Stomach (tissue), 9 donors: ENCODE data around the gene CTXN2. TPM values are rescaled to one million over a fixed set of nuclear protein-coding genes. Genes with fewer than 3 reads are reported as not detected.

ENCODE experiments used
- DNase-seq, 2 donors: peaks; one replicate each; pipeline versions ENCODE4 v3.0.0 to v3.0.0-alpha.2; 2013 to 2019
- H3K27ac ChIP-seq, 5 donors: fragments of 200-600 bp in 4 of 5; sonication (generic) in 4 of 5; one replicate each; pipeline ENCODE4 v1.5.1; 2013 to 2019; ENCODE audit warnings: mild to moderate bottlenecking in 1 of 5, moderate library complexity in 1 of 5
- H3K27me3 ChIP-seq, 3 donors: fragments of 200-600 bp; sonication (generic); one replicate each; pipeline ENCODE4 v1.5.1; 2017 to 2019; ENCODE audit warnings: mixed run types in 1 of 3
- H3K36me3 ChIP-seq, 4 donors: fragments of 200-600 bp; sonication (generic); 1 replicate in 3 of 4; 2 replicates in 1 of 4; pipeline ENCODE4 v1.5.1; 2016 to 2019
- H3K4me1 ChIP-seq, 4 donors: fragments of 200-600 bp; sonication (generic); one replicate each; pipeline ENCODE4 v1.5.1; 2016 to 2019
- H3K4me3 ChIP-seq, 4 donors: fragments of 200-600 bp; sonication (generic) in 3 of 4; one replicate each; pipeline ENCODE4 v1.5.1; 2016 to 2019; ENCODE audit warnings: mild to moderate bottlenecking in 1 of 4
- H3K9me3 ChIP-seq, 4 donors: fragments of 200-600 bp; sonication (generic); one replicate each; pipeline ENCODE4 v1.5.1; 2016 to 2019
- CTCF ChIP-seq, 7 experiments: fragments of 450-650 bp in 4 of 7; fragments of 200-600 bp in 3 of 7; sonication (generic) in 3 of 7; IDR thresholded peaks; one replicate each; pipeline ENCODE4 v1.5.1; 2016 to 2019; ENCODE audit warnings: antibody characterized with exemption in 7 of 7, control low read depth in 2 of 7, mild to moderate bottlenecking in 1 of 7
- EP300 ChIP-seq: sonication (generic); formaldehyde crosslinking; IDR thresholded peaks from one replicate; pipeline ENCODE4 v1.6.1; 2017; ENCODE audit warnings: antibody characterized with exemption
- POLR2A ChIP-seq, 4 donors: fragments of 450-650 bp; IDR thresholded peaks; one replicate each; pipeline ENCODE4 v1.6.1; 2016; ENCODE audit warnings: antibody characterized with exemption in 4 of 4, control low read depth in 2 of 4, mild to moderate bottlenecking in 1 of 4, moderate library complexity in 1 of 4
- POLR2AphosphoS5 ChIP-seq, 3 donors: sonication (generic); formaldehyde crosslinking; IDR thresholded peaks; one replicate each; pipeline ENCODE4 v1.6.1; 2016; ENCODE audit warnings: antibody characterized with exemption in 3 of 3
- WGBS, 5 donors: extraction: QIAGEN DNeasy Blood & Tissue Kit in 3 of 5; methylation state at CpG; one replicate each; pipeline versions ENCODE4 v1.1.5 to v1.1.7; 2013 to 2018; 5-methylcytosine and 5-hydroxymethylcytosine counted together
- intact Hi-C: fragments of 100-400 bp; cut with DNase I; formaldehyde crosslinking; loops from one replicate; pipeline ENCODE4 v1.15.1; 2023; ENCODE audit warnings: low total_unique reads
- polyA plus RNA-seq, 3 donors: library from polyadenylated mRNA; stranded (reverse); fragments of 200-250 nt; gene quantifications; one replicate each; pipeline ENCODE4 v1.2.3, GENCODE V29; 2013
- total RNA-seq, 5 donors: library from RNA; depleted of rRNA; stranded (reverse); fragments of >200 nt; gene quantifications; one replicate each; pipeline versions ENCODE4 v1.1.0 to v1.2.3, GENCODE V29; 2014 to 2016
- donor health status: healthy with polysubstance abuse.
- donor health status: Bipolar disorder and iron deficiency.
- donor health status: healthy.

The CTXN2 gene
- total and polyA plus RNA-seq, 8 donors = 0.05 to 0.18 TPM; not detected in 6

- no peak for DNase-seq
- no peaks in the 10 kb centered on the region for H3K9me3 ChIP-seq
These were observed 41.8 kb downstream of the CTXN2 start for GRCh38 chr15:48233246-48233645.

GRCh38 chr15:48239334-48239733, 47.9 kb downstream of the CTXN2 start:
- WGBS, 5 donors = 82 to 93% (median 86%) methylated on average over 4 of the region's 4 CpGs
- no peaks in the 10 kb centered on the region for H3K27me3 ChIP-seq
- intact Hi-C loops = no loop called here
- no peak for DNase-seq
- no peaks in the 10 kb centered on the region for H3K36me3 ChIP-seq
- H3K27ac ChIP-seq = no peak overlapping the region
- H3K9me3 ChIP-seq = no peaks in the 10 kb centered on the region
- TF ChIP-seq EP300 = no peak
- no peak for TF ChIP-seq CTCF (IDR thresholded peaks at IDR 0.05)
- TF ChIP-seq POLR2A (IDR thresholded peaks at IDR 0.05) = no peak
- no peaks in the 10 kb centered on the region for H3K4me1 ChIP-seq
- no peak overlapping the region for H3K4me3 ChIP-seq

More at GRCh38 chr15:48233246-48233645, 41.8 kb downstream of the CTXN2 start:
- H3K27me3 ChIP-seq = no peaks in the 10 kb centered on the region
- TF ChIP-seq POLR2A (IDR thresholded peaks at IDR 0.05) = no peak
- TF ChIP-seq CTCF (IDR thresholded peaks at IDR 0.05) = no peak
- no peak for TF ChIP-seq POLR2AphosphoS5 (IDR thresholded peaks at IDR 0.05)
- TF ChIP-seq EP300 = no peak
- H3K4me1 ChIP-seq = no peaks in the 10 kb centered on the region
- intact Hi-C loops = no loop called here
- no peak overlapping the region for H3K27ac ChIP-seq
- no peaks in the 10 kb centered on the region for H3K36me3 ChIP-seq
- no peak overlapping the region for H3K4me3 ChIP-seq

GRCh38 chr15:48242015-48242414, 50.5 kb downstream of the CTXN2 start:
- Histone ChIP-seq H3K27me3 (no peaks in the 10 kb centered on the region), H3K27ac (no peak overlapping the region), H3K4me1 (no peaks in the 10 kb centered on the region), H3K9me3 (no peaks in the 10 kb centered on the region), H3K36me3 (no peaks in the 10 kb centered on the region), H3K4me3 (no peak overlapping the region)
- intact Hi-C loops = no loop called here
- TF ChIP-seq CTCF (IDR thresholded peaks at IDR 0.05) (no peak), POLR2AphosphoS5 (IDR thresholded peaks at IDR 0.05) (no peak), POLR2A (IDR thresholded peaks at IDR 0.05) (no peak), EP300 (no peak)
- DNase-seq = no peak

- DNase-seq = no peak
- Histone ChIP-seq H3K4me3 (no peak overlapping the region), H3K4me1 (no peaks in the 10 kb centered on the region), H3K27me3 (no peaks in the 10 kb centered on the region), H3K36me3 (no peaks in the 10 kb centered on the region), H3K9me3 (no peaks in the 10 kb centered on the region), H3K27ac (no peak overlapping the region)
- TF ChIP-seq POLR2A (IDR thresholded peaks at IDR 0.05) (no peak), CTCF (IDR thresholded peaks at IDR 0.05) (no peak), POLR2AphosphoS5 (IDR thresholded peaks at IDR 0.05) (no peak), EP300 (no peak)
- intact Hi-C loops = no loop called here
- 82 to 89% (median 84%) methylated on average over 4 of the region's 4 CpGs for WGBS, 5 donors
These were observed 51.1 kb downstream of the CTXN2 start for GRCh38 chr15:48242535-48242934.
